GM19193 (cell line): Measurements from ENCODE around the gene FAM83C.

Experiments
- POLR2A ChIP-seq: IDR thresholded peaks from 4 replicates; pipeline ENCODE4 v1.6.1; 2011; ENCODE audit not compliant: insufficient read depth, insufficient read length; ENCODE audit errors: extremely low read depth

FAM83C gene

GRCh38 chr20:35326021-35326739 is 34.0 kb upstream of the FAM83C start:
- TF ChIP-seq POLR2A: no peak

GRCh38 chr20:35325401-35325800 is 33.2 kb upstream of the FAM83C start:
- no peak for TF ChIP-seq POLR2A

- no peak for TF ChIP-seq POLR2A
Measured at GRCh38 chr20:35320396-35321126, 28.3 kb upstream of the FAM83C start.

- TF ChIP-seq POLR2A: no peak
Measured at GRCh38 chr20:35319871-35320197, 27.6 kb upstream of the FAM83C start.

- TF ChIP-seq POLR2A: no peak
Measured at GRCh38 chr20:35319192-35319870, 27.1 kb upstream of the FAM83C start.

GRCh38 chr20:35318502-35319157 is 26.4 kb upstream of the FAM83C start:
- TF ChIP-seq POLR2A: no peak

GRCh38 chr20:35317416-35318210 is 25.4 kb upstream of the FAM83C start:
- TF ChIP-seq POLR2A: no peak

GRCh38 chr20:35316086-35316485 is 23.9 kb upstream of the FAM83C start:
- TF ChIP-seq POLR2A: no peak

- no peak for TF ChIP-seq POLR2A
Measured at GRCh38 chr20:35314816-35315631, 22.8 kb upstream of the FAM83C start.

GRCh38 chr20:35312318-35312717 is 20.1 kb upstream of the FAM83C start:
- TF ChIP-seq POLR2A: no peak

GRCh38 chr20:35311822-35312221 is 19.6 kb upstream of the FAM83C start:
- TF ChIP-seq POLR2A: no peak

GRCh38 chr20:35311409-35311808 is 19.2 kb upstream of the FAM83C start:
- TF ChIP-seq POLR2A: no peak
